Stimulated activated CD4-positive, alpha-beta T cell treated with anti-CD3 and anti-CD28 coated beads, Interleukin-1b, Interleukin-23, amount 100 ng/mL, for 24 hours (primary cell): ENCODE results near the gene FUT6.
"Not testable (repeated sequence)": the region's sequence is repeated elsewhere in the genome, so short reads cannot be mapped to it uniquely, and the experiment has no call there.

Experiments used
- DNase-seq, 4 experiments: peaks; one replicate each; pipeline ENCODE4 v3.0.0-alpha.2; 2020; ENCODE audit warnings: low read depth in 4 of 4, low spot score in 1 of 4

Gene FUT6

DNA sequence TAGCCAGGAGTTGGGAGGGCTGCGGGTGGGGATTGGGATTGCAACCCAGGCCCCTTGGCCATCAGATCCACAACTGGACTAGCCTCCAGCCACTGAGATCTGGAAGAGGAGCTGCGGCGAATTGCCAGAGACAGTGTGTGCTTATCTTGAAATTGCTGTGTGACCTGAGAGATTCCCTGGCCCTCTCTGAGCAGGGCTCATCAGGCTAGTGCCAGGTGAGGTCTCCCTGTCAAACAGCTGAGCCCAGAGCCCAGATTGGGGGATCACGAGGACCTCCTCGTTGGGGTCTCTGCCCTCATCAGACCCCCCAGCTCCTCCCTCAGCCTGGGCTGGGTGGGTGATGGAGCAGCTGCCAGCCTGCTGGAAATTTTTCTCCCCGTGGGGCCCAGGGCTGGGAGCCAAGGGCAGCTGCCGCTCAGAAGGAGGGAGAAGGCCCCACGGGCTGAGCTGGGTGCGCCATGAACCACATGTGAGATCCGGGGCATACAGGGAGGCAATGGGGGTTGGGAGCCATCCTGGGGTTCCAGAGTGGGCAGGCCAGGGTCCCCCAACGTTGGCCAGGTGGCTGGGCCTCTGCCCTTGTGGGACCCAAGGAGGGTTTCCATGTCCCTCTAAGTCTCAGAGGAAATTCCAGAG is 23.6 kb upstream of the FUT6 start:
- DNase-seq: no peak

GRCh38 chr19:5857203-5858081 is 17.9 kb upstream of the FUT6 start:
- no peak for DNase-seq

DNA sequence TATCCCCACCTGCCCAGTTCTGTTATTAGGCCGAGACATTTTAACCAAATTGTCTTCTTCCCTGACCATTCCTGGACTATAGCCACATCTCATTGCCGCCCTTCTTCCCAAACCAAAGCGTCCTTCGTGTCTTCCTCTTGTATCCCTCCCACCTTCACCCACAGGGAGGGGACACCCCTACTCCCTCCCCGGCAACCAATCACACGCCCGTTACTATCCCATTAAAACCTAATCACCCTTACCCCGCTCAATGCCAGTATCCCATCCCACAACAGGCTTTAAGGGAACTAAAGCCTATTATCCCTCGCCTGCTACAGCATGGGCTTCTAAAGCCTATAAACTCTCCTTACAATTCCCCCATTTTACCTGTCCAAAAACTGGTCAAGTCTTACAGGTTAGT is 15.6 kb upstream of the FUT6 start:
- not testable (repeated sequence) for DNase-seq

DNA sequence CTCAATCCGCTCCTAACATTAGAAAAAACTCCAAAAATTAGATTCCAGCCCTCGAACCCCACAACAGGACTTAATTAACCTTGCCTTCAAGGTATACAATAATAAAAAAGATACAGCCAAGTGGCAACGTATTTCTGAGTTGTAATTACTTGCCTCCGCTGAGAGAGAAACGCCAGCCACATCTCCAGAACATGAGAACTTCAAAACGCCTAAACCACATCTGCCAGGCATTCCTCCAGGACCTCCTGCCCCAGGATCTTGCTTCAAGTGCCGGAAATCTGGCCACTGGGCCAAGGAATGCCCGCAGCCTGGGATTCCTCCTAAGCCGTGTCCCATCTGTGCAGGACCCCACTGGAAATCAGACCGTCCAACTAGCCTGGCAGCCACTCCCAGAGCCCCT is 14.6 kb upstream of the FUT6 start:
- not testable (repeated sequence) for DNase-seq

- DNase-seq: no peak
Observed at GRCh38 chr19:5851302-5851701, 11.8 kb upstream of the FUT6 start, which contains the start of gene FUT3. Gene FUT3, minus strand, starts transcription at chr19:5851449.

- DNase-seq: no peak
Observed at GRCh38 chr19:5850743-5851293, 11.3 kb upstream of the FUT6 start.

DNA sequence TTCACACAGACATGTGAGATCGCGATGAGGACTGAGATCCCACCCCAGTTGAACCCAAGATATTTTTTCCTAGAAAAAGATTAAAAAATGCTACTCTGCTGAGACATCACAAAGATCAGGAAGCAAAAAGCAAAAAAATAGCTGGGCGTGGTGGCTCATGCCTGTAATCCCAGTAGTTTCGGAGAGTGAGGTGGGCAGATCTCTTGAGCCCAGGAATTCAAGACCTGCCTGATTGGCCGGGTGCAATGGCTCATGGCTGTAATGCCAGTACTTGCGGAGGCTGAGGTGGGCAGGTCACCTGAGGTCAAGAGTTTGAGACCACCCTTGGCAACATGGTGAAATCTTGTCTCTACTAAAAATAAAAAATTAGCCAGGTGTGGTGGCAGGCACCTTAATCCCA is 10.7 kb upstream of the FUT6 start:
- no peak for DNase-seq

GRCh38 chr19:5848621-5849020 is 9.1 kb upstream of the FUT6 start:
- not testable (repeated sequence) for DNase-seq

DNA sequence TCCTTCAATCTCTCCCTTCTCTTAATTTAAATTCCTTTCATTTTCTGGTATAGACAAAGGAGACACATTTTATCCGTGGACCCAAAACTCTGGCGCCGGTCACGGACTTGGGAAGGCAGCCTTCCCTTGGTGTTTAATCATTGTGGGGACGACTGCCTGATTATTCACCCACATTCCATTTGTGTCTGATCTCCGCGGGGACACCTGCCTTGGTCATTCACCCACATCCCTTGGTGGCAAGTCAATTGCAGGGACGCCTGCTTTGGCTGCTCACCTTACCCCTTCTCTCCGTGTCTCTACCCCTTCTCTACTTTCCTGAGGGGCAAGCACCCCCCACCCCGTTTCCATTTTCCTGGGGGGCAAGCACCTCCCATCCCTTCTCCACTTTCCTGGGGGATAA is 8.3 kb upstream of the FUT6 start:
- not testable (repeated sequence) for DNase-seq

DNA sequence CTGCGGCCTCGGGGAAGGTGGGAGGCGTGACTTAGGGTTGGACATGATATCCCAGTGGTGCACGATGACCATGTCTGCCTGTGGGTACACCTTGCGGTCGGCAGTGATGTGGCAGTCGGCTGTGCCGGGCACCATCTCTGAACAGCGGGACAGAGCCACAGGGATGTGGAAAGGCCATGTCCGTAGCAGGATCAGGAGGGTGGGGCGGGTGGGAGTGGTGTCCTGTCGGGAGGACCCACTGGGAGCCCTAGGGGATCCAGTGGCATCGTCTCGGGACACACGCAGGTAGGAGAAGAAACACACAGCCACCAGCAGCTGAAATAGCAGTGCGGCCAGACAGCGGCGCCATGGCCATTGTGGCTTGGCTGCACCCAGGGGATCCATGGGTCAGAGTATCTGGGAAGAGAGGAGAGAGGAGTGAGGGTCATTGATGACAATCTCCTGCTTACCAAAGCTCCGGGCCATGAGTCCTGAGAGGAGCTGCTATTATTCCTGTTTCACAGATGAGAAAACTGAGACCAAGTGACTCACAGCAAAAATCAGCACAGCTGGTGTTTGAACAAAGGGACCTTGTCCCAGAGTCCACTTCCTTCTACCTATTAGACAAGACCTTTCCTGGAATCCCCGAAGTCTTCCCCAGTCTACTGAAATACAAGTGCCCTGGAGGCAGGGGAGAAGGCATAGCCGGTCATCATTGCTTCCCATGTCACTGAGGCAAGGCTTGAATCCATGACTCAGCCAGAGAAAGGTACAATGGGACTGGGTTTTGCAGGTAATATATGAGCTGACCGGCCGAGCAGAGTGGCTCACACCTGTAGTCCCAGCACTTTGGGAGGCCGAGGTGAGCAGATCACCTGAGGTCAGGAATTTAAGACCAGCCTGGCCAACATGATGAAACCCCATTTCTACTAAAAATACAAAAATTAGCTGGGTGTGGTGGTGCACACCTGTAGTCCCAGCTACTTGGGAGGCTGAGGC is 5.2 kb upstream of the FUT6 start:
- no peak for DNase-seq

- no peak for DNase-seq
Observed at GRCh38 chr19:5843295-5843927, 3.9 kb upstream of the FUT6 start.

- DNase-seq: not testable (repeated sequence)
Observed at GRCh38 chr19:5841735-5842111, 2.2 kb upstream of the FUT6 start.

DNA sequence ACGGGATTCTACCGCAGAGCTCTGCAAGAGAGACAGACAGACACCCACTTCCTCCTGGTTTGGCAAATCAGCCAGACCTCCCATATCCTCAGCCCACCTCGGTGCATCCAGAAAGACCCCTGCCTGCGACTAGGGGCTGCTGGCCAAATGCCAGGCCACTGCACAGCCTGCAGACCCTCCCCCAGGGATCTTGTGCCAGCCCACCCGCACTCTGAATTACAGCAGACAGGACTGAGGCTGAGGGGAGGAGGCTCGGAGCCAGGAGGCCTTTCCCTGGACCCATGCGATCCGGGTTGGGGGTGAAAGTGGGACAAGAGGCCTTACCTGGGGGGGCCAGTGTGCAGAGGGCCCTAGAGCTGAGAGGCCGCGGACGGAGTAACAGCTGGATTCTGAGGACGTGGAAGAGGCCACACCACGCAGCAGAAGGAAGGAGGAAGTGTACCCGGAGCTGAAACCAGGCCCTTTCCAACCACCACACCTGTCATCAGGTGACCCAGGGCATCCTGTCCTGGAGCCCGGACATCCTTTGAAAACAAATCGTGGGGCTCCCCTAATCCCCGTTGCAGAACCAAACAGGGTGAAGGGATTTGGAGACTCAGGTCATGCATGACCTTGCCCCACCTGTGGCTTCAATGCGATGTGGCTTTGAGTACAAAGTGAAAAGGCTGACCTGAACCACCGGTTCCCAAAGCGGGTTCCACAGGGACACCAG is 993 bp downstream of the FUT6 start:
- DNase-seq: no peak

- no peak for DNase-seq
Observed at GRCh38 chr19:5837761-5838352, 1.6 kb downstream of the FUT6 start.

DNA sequence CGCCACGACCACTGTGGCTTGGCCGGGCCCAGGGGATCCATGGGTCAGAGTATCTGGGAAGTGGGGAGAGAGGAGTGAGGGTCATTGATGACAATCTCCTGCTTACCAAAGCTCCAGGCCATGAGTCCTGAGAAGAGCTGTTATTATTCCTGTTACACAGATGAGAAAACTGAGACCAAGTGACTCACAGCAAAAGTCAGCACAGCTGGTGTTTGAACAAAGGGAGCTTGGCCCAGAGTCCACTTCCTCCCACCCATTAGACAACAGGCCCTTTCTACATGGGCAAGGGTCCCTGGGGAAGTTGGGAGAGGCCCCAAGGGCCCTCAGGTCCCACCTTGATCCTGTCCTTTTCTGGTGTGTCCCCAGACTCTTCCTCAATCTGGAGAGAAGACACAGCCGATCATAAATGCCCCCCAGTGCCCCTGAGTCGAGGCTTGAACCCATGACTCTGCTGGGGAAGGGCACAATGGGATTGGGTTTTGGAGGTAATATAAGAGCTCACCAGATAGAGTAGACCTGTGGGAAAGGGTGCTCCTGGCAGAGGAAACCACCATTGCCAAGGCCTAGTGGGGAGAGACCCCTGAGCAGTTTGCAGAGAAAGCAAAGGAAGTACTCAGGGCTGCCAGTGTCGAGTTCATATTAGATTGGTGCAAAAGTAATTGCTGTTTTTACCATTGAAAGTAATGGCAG is 6.8 kb downstream of the FUT6 start:
- no peak for DNase-seq

DNA sequence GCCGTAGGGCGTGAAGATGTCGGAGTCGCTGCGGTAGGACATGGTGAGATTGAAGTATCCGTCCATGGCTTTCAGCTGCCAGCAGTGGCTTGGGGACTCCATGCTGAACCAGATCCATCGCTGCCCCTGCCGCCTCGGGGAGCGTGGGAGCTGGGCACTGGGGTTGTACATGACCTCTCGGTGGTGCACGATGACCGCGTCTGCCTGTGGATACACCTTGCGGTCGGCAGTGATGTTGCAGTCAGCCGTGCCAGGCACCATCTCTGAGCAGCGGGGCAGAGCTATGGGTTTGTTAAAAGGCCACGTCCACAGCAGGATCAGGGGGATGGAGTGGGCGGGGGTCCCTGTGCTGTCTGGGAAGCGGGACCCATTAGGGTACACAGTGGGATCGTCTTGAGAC is 7.4 kb downstream of the FUT6 start:
- no peak for DNase-seq

DNA sequence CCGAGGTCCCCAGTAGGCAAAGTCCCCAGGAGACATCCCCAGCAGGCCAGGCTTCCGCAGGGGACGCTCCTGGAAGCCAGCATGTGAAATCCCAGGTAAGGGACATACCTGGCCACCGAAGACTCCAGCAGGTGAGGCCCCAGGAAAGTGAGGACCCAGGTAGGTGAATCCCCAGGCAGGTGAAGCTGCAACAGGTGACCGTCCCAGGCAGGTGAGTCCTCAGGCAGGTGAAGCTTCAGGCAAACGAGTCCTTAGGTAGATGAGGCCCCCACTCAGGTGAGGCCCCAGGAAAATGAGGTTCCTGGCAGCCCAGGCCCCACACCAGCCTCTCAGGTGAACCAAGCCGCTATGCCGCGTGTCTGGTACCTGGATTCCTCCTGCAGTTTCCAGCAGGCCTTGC is 8.3 kb downstream of the FUT6 start:
- DNase-seq: no peak

DNA sequence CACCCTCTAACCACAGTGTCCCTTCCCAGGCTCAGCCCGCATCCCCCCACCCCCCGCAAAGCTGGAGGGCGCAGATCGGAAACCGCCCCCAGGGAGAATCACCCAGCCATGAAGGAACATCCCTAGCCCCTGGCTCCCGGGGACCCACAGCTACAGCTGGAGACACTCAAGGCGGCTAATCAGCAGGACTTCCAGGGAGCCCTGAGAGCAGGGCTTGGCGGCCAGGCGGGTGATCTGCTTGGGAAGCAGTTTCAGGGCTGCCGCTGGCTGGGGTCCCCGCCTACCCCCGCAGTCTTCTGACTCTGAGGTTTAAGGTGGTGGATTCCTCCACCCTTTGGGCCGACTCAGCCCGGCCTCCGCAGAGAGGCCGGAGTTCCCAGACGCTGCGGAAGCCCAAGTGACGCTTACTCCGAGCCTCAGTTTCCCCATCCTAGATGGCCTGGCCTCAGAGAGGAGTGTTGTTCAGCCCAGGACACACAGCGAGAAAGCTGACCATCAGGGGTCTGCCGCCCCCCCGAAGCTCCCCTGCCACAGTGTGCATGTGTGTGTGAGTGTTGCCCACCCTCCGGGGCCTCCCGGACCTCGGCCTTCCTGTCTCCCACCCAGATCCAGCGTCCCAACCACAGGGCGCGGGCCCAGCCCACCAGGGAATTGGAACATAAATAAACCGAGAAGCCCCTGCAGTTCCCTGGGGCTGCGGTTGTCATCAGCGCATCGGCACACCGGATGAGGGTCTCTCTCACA is 9.8 kb downstream of the FUT6 start:
- DNase-seq: no peak
